ENCODE results near the gene AGXT2. TPM values are rescaled to one million over a fixed set of nuclear protein-coding genes. Genes with fewer than 3 reads are reported as not detected.

AGXT2 gene
- total RNA-seq, 1 experiment from 2014 or later = not detected

DNA sequence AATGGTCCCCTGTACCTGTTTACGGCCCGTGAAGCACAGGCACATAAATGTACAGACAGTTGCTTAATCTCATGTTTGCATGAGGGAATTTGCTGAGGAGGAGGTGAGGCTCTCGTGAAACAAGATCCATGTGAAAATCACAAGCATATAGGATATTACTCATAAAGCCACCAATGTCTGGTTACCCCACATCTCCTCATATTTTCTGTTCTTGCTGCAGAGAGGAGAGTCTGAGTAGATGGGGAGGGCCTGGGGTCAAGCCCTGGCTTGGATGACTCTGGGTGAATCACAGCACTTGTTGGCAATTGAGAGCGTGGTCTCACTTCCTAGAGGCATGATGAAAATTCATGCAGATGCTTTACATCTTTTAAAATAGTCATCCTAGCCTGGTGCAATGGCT lies 975 bp downstream of the AGXT2 start:
- Histone ChIP-seq H4K91ac (ENCODE audit: insufficient read length, low read depth, low read length) (no peak overlapping the region), H3K23me2 (ENCODE audit: insufficient read length, low read depth, low read length, poor library complexity, severe bottlenecking) (no peaks in the 10 kb centered on the region), H2AK5ac (ENCODE audit: insufficient read length, low read length) (no peak overlapping the region), H2BK120ac (ENCODE audit: low read depth, low read length, poor library complexity, severe bottlenecking) (no peak overlapping the region), H2AFZ (ENCODE audit: low read length) (no peak overlapping the region), H2BK15ac (ENCODE audit: low read depth, low read length) (no peak overlapping the region), H3K14ac (ENCODE audit: insufficient read depth, low read length) (no peak overlapping the region), H3K4me2 (ENCODE audit: insufficient read depth, insufficient read length, low read length) (no peak overlapping the region), H3K18ac (ENCODE audit: insufficient read length, low read depth, low read length) (no peak overlapping the region), H3K9ac (ENCODE audit: extremely low read depth, insufficient read length, low read length) (no peak overlapping the region), H3T11ph (ENCODE audit: low read length) (no peak overlapping the region), H3K4ac (ENCODE audit: low read depth, low read length) (no peak overlapping the region), H3K79me2 (ENCODE audit: insufficient read depth, low read length) (no peaks in the 10 kb centered on the region), H3K27ac (ENCODE audit: insufficient read length, low read depth, low read length) (no peak overlapping the region), H4K5ac (ENCODE audit: insufficient read length, low read depth, low read length) (no peak overlapping the region), H2BK12ac (ENCODE audit: insufficient read length, low read depth, low read length) (no peak overlapping the region), H3K9me3 (ENCODE audit: control insufficient read depth, low read depth, low read length) (no peaks in the 10 kb centered on the region), H3K23ac (ENCODE audit: insufficient read length, low read depth, low read length) (no peak overlapping the region), H2BK5ac (ENCODE audit: insufficient read length, low read length) (no peak overlapping the region), H3K79me1 (ENCODE audit: insufficient read depth, low read depth, low read length, poor library complexity, severe bottlenecking) (no peaks in the 10 kb centered on the region), H4K8ac (replicated peaks; ENCODE audit: insufficient read length, low read depth, low read length) (no peak overlapping the region), H3K56ac (ENCODE audit: insufficient read length, low read depth, low read length) (no peak overlapping the region), H2BK20ac (ENCODE audit: low read depth, low read length, poor library complexity, severe bottlenecking) (no peak overlapping the region), H3K4me1 (ENCODE audit: insufficient read depth, low read length) (no peaks in the 10 kb centered on the region), H3K27me3 (ENCODE audit: insufficient read depth, low read length) (no peaks in the 10 kb centered on the region), H4K20me1 (ENCODE audit: control insufficient read depth, insufficient read depth, insufficient read length) (no peaks in the 10 kb centered on the region)
- no peaks in the 10 kb centered on the region for H3K9me3 Mint-ChIP-seq
- no peak overlapping the region for H3K27ac Mint-ChIP-seq
- no peak overlapping the region for H3K4me3 Mint-ChIP-seq
- WGBS (ENCODE audit: extremely low coverage, insufficient read length, low lambda C conversion rate) = no CpG with 5 or more reads among the region's 4 CpGs
- DNase-seq = no peak
- TF ChIP-seq, protein P1, sequence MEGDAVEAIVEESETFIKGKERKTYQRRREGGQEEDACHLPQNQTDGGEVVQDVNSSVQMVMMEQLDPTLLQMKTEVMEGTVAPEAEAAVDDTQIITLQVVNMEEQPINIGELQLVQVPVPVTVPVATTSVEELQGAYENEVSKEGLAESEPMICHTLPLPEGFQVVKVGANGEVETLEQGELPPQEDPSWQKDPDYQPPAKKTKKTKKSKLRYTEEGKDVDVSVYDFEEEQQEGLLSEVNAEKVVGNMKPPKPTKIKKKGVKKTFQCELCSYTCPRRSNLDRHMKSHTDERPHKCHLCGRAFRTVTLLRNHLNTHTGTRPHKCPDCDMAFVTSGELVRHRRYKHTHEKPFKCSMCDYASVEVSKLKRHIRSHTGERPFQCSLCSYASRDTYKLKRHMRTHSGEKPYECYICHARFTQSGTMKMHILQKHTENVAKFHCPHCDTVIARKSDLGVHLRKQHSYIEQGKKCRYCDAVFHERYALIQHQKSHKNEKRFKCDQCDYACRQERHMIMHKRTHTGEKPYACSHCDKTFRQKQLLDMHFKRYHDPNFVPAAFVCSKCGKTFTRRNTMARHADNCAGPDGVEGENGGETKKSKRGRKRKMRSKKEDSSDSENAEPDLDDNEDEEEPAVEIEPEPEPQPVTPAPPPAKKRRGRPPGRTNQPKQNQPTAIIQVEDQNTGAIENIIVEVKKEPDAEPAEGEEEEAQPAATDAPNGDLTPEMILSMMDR (conservative IDR thresholded peaks at IDR 0.05) = no peak
- H3K36me3 Mint-ChIP-seq (ENCODE audit: insufficient read depth in 1 of 3, low read depth in 3 of 3) = no peaks in the 10 kb centered on the region
- H3K27me3 Mint-ChIP-seq (ENCODE audit: low read depth) = no peaks in the 10 kb centered on the region
- peaks cover 3 to 10% of the 10 kb centered on the region in 2 experiments; a peak in 3 of 4 replicates for H3K4me1 Mint-ChIP-seq

Data from H9 (cell line).